Upper lobe of left lung (tissue), 6 donors: Measurements from ENCODE around the gene CALCOCO2. TPM values are rescaled to one million over a fixed set of nuclear protein-coding genes. Genes with fewer than 3 reads are reported as not detected.

Experiments
- ATAC-seq, 2 donors: fragments of 200-7000 bp; cut with Tn5 transposase; one replicate each; pipeline ENCODE4 v1.9.1; 2022; ENCODE audit warnings: mild to moderate bottlenecking in 2 of 2, moderate library complexity in 2 of 2; ENCODE audit not compliant: low FRiP score in 2 of 2
- DNase-seq, 2 donors: peaks; one replicate each; pipeline ENCODE4 v3.0.0-alpha.2; 2019 to 2020
- H3K27ac ChIP-seq, 4 donors: fragments of 200-600 bp; sonication (generic); one replicate each; pipeline ENCODE4 v1.5.1; 2016 to 2019
- H3K27me3 ChIP-seq, 4 donors: fragments of 200-600 bp; sonication (generic); one replicate each; pipeline ENCODE4 v1.5.1; 2017 to 2019
- H3K36me3 ChIP-seq, 4 donors: fragments of 200-600 bp; sonication (generic); one replicate each; pipeline ENCODE4 v1.5.1; 2016 to 2019
- H3K4me1 ChIP-seq, 4 donors: fragments of 200-600 bp; sonication (generic); one replicate each; pipeline ENCODE4 v1.5.1; 2018 to 2019
- H3K4me3 ChIP-seq, 4 donors: fragments of 200-600 bp; sonication (generic); one replicate each; pipeline ENCODE4 v1.5.1; 2017 to 2019; ENCODE audit warnings: mild to moderate bottlenecking in 2 of 4, moderate library complexity in 1 of 4
- H3K9me3 ChIP-seq, 4 donors: fragments of 200-600 bp; sonication (generic); one replicate each; pipeline ENCODE4 v1.5.1; 2018 to 2019
- EP300 ChIP-seq, 4 donors: sonication (generic); formaldehyde crosslinking; IDR thresholded peaks; one replicate each; pipeline ENCODE4 v1.5.1; 2017; ENCODE audit warnings: antibody characterized with exemption in 4 of 4, control low read depth in 2 of 4
- POLR2A ChIP-seq, 4 donors: fragments of 450-650 bp; IDR thresholded peaks; one replicate each; pipeline ENCODE4 v1.5.1; 2016 to 2017; ENCODE audit warnings: antibody characterized with exemption in 4 of 4, mild to moderate bottlenecking in 2 of 4
- POLR2AphosphoS5 ChIP-seq, 2 donors: sonication (generic); formaldehyde crosslinking; IDR thresholded peaks; one replicate each; pipeline ENCODE4 v1.5.1; 2017; ENCODE audit warnings: antibody characterized with exemption in 2 of 2
- WGBS, 2 donors: methylation state at CpG; one replicate each; pipeline ENCODE4 v1.1.5; 2017 to 2018; 5-methylcytosine and 5-hydroxymethylcytosine counted together
- total RNA-seq, 6 donors: library from RNA; depleted of rRNA in 4 of 6; stranded (reverse); fragments of >200 nt in 4 of 6; gene quantifications; one replicate each; pipeline versions ENCODE4 v1.1.0 to v1.2.1, GENCODE V29; 2016 to 2021
- TF ChIP-seq, protein P1 (sequence below), 6 experiments: fragments of 450-650 bp in 4 of 6; fragments of 200-600 bp in 2 of 6; sonication (generic) in 2 of 6; IDR thresholded peaks; one replicate each; pipeline ENCODE4 v1.5.1; 2016 to 2019; ENCODE audit warnings: antibody characterized with exemption in 6 of 6
- donor health status: DM: no; HTN: no; CAD: no; lungs with moderate emphysema.
- donor health status: DM: no; HTN: yes; CAD: no; lungs with severe emphysema.

Gene CALCOCO2
- total RNA-seq, 6 donors from 2014 or later, result 123 to 330 (median 180) TPM

DNA sequence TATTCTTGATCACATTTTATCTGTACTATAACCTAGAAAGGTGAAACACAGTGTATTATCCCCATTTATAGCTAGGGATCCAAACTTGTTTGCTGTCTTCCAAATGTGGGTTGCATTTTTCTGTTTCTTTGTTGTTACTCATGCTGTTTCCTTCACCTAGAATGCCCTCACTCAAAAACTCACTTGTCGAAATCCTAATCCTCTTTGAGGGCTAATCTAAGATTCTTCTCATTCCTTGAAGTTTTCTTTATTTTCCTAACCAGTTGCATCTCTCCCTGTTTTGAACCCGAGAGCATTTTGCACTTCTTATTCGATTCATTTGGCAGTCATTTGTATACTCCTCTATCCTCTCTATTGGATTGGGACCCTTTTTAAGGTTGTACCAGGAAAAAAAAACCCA is 9.6 kb downstream of the CALCOCO2 start:
- Histone ChIP-seq H3K27ac (peak overlapping the region; percentile 79 to 90 (median 88)), H3K27me3 (no peaks in the 10 kb centered on the region), H3K4me1 (peaks cover 69 to 82% (median 75%) of the 10 kb centered on the region in 4 donors), H3K4me3 (no peak overlapping the region), H3K36me3 (peaks cover 5 to 32% (median 23%) of the 10 kb centered on the region in 4 donors), H3K9me3 (no peaks in the 10 kb centered on the region)
- ATAC-seq (no peak), DNase-seq (no peak)
- WGBS, 2 donors, result 57 to 62% methylated on average over 3 of the region's 3 CpGs
- TF ChIP-seq POLR2A (IDR thresholded peaks at IDR 0.05) (no peak), POLR2AphosphoS5 (IDR thresholded peaks at IDR 0.05) (no peak), EP300 (IDR thresholded peaks at IDR 0.05) (no peak)
- TF ChIP-seq, protein P1, sequence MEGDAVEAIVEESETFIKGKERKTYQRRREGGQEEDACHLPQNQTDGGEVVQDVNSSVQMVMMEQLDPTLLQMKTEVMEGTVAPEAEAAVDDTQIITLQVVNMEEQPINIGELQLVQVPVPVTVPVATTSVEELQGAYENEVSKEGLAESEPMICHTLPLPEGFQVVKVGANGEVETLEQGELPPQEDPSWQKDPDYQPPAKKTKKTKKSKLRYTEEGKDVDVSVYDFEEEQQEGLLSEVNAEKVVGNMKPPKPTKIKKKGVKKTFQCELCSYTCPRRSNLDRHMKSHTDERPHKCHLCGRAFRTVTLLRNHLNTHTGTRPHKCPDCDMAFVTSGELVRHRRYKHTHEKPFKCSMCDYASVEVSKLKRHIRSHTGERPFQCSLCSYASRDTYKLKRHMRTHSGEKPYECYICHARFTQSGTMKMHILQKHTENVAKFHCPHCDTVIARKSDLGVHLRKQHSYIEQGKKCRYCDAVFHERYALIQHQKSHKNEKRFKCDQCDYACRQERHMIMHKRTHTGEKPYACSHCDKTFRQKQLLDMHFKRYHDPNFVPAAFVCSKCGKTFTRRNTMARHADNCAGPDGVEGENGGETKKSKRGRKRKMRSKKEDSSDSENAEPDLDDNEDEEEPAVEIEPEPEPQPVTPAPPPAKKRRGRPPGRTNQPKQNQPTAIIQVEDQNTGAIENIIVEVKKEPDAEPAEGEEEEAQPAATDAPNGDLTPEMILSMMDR (IDR thresholded peaks at IDR 0.05), result no peak

DNA sequence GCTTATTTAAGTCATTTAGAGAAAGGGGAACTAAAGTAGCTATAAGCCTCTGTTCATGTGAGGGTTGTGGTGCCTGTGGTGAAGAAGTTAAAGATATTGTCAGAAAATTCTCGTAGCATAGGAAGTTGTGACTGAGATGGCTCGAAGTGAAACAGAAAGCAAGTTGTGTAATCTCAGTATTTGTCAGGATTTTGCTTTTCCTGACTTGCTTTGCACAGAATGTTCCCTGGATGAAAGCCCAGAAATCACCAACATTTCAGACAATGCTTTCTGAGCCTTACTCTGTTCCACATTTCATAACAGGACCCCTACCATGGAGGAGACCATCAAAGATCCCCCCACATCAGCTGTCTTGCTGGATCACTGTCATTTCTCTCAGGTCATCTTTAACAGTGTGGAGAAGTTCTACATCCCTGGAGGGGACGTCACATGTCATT is 10.6 kb downstream of the CALCOCO2 start:
- Histone ChIP-seq H3K36me3 (peaks cover 13 to 42% (median 29%) of the 10 kb centered on the region in 4 donors), H3K4me1 (peaks cover 61 to 74% (median 67%) of the 10 kb centered on the region in 4 donors), H3K27me3 (no peaks in the 10 kb centered on the region), H3K4me3 (peak overlapping the region in 3 of 4 donors; percentile 10 to 35 (median 23)), H3K27ac (peak overlapping the region; percentile 79 to 90 (median 88)), H3K9me3 (no peaks in the 10 kb centered on the region)
- ATAC-seq, result peak; percentile 64 to 89
- TF ChIP-seq POLR2AphosphoS5 (IDR thresholded peaks at IDR 0.05) (peak; percentile 32 to 74), EP300 (IDR thresholded peaks at IDR 0.05) (peak in 2 of 4 donors; percentile 79), POLR2A (IDR thresholded peaks at IDR 0.05) (peak in 1 of 4 donors; percentile 32)
- TF ChIP-seq, protein P1 (IDR thresholded peaks at IDR 0.05), result no peak
- whole genome bisulfite sequencing, 2 donors, result 3 to 4% methylated on average over 3 of the region's 3 CpGs
- no peak for DNase-seq

DNA sequence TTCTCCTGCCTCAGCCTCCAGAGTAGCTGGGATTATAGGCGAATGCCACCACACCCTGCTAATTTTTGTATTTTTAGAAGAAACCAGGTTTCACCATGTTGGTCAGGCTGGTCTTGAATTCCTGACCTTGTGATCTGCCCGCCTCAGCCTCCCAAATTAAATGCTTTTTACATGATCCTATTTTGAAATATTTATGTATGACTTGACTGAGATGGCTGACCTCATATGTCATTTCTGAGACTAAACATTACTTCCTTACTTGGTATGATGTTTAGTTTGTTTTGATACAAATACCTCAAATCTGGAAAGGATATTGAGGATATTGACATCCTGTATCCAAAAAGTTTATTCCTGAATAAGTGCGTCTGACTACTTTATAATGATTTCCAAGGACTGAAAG is 11.9 kb downstream of the CALCOCO2 start:
- ATAC-seq (no peak), DNase-seq (no peak)
- no peaks in the 10 kb centered on the region for H3K9me3 ChIP-seq
- TF ChIP-seq POLR2A (IDR thresholded peaks at IDR 0.05) (no peak), POLR2AphosphoS5 (IDR thresholded peaks at IDR 0.05) (no peak), EP300 (IDR thresholded peaks at IDR 0.05) (no peak)
- TF ChIP-seq, protein P1 (IDR thresholded peaks at IDR 0.05), result no peak
- H3K27ac ChIP-seq, result peak overlapping the region; percentile 79 to 90 (median 88)
- H3K4me1 ChIP-seq, result peaks cover 47 to 61% (median 55%) of the 10 kb centered on the region in 4 donors
- H3K27me3 ChIP-seq, result no peaks in the 10 kb centered on the region
- peak overlapping the region in 2 of 4 donors; percentile 23 to 35 for H3K4me3 ChIP-seq
- peaks cover 14 to 55% (median 32%) of the 10 kb centered on the region in 4 donors for H3K36me3 ChIP-seq
- 77 to 79% methylated on average over 3 of the region's 3 CpGs for WGBS, 2 donors

DNA sequence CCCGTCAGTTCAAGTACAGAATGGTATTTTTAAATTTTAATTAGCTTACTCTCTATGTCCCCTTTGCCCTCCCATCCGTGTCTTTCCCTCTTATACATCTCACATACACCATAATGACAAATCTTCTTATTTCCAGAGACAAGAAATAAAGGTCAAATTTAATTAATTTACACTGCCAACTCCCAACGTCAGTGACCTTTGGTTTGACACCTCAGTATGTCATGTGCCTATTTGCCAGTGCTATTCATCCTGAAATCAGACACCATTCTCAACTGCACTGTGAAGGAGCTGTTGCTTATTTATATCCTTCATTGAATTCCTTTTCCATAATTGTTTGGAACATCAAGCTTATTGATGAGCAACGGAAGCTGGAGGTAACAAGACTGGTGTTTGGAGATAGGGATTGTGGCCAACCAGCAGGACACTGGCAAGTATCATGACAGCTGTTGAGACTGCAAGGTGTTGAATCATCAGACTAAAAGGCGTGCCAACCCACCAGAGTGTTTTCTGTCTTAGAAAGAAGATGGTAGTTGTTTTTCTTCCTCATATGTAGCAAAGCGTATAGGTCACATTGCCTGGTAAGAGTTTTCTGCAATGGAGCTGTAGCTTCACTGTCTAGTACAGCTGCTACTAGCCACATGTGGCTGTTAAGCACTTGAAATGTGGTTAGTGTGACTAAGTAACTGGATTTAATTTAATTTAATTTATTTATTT is 12.5 kb downstream of the CALCOCO2 start:
- DNase-seq, result no peak
- no peaks in the 10 kb centered on the region for H3K9me3 ChIP-seq
- 74 to 77% methylated on average over 6 of the region's 6 CpGs for WGBS, 2 donors
- H3K4me3 ChIP-seq, result no peak overlapping the region
- TF ChIP-seq POLR2A (IDR thresholded peaks at IDR 0.05), result no peak
- TF ChIP-seq POLR2AphosphoS5 (IDR thresholded peaks at IDR 0.05), result no peak
- TF ChIP-seq EP300 (IDR thresholded peaks at IDR 0.05), result no peak
- TF ChIP-seq, protein P1 (IDR thresholded peaks at IDR 0.05), result no peak
- peaks cover 16 to 61% (median 38%) of the 10 kb centered on the region in 4 donors for H3K36me3 ChIP-seq
- peak overlapping the region; percentile 79 to 90 (median 88) for H3K27ac ChIP-seq
- peaks cover 41 to 55% (median 49%) of the 10 kb centered on the region in 4 donors for H3K4me1 ChIP-seq
- no peaks in the 10 kb centered on the region for H3K27me3 ChIP-seq
- ATAC-seq, result no peak
